ENCODE data around the gene FHIT. TPM values are rescaled to one million over a fixed set of nuclear protein-coding genes. Genes with fewer than 3 reads are reported as not detected.

FHIT gene
- total and polyA plus RNA-seq, 4 donors = 2.1 to 14.7 (median 6.6) TPM

DNA sequence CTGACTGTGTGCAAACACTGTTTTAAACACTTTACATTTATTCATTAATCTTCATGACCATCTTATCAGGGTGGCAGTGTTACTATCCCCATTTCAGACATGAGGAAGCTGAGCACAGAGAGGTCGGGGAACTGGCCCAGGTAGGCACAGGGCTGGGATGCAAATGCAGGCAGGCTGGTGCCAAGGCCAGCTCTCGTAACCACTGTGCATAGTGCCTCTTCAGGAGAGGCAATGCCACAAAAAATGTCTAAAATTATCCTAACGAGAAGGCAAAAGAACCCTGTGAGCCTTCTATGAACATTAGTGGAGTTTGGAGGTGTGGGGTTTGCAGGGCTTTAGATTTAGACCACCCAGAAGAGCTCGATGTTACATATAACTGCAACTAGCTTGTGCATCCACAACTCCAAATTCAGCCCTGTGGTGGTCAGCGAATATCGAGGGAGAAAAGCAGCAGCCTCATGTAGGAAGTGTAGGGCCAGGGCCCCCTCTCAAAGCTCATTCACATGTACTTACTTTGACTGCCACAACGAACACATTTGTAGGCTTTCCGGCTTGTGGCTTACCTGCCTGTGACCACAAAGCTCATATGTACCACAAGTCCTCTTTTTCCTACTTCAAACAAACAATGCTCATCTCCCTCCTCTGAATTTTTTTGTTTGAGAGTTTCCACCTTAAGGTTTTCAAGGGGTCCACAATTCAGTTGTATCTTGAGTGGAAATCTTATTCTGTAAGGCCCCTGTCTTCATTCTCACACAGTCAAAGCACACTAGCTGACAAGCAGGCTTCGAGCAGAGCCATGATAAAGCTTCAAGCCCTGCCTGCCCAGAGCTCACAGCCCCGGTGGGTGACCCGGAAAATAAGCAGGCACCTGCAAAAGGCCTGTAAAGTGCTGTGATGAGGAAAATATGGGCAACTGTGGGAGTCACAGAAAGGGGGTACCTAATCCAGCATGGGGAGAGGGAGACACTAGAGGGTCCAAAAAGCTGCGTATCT, 1478.5 kb downstream of the FHIT start:
- Histone ChIP-seq H3K9me3 (ENCODE audit: control insufficient read depth in 4 of 4, low read length in 3 of 4) (no peaks in the 10 kb centered on the region), H3K27me3 (ENCODE audit: control insufficient read depth in 4 of 4, insufficient read depth in 4 of 4, low read length in 3 of 4) (no peaks in the 10 kb centered on the region), H3K27ac (ENCODE audit: low read depth in 1 of 2, low read length in 2 of 2) (no peak overlapping the region), H3K4me3 (ENCODE audit: low read depth in 1 of 3, low read length in 3 of 3) (no peak overlapping the region), H3K9ac (ENCODE audit: low read depth in 1 of 2, low read length in 2 of 2) (no peak overlapping the region), H3K4me1 (ENCODE audit: control insufficient read depth in 4 of 4, insufficient read depth in 4 of 4, low read length in 3 of 4) (no peaks in the 10 kb centered on the region), H3K36me3 (ENCODE audit: control insufficient read depth in 4 of 4, insufficient read depth in 3 of 4, low read depth in 1 of 4, low read length in 3 of 4) (no peaks in the 10 kb centered on the region)
- 78% methylated on average over 12 of the region's 12 CpGs for WGBS
- TF ChIP-seq, protein P1, sequence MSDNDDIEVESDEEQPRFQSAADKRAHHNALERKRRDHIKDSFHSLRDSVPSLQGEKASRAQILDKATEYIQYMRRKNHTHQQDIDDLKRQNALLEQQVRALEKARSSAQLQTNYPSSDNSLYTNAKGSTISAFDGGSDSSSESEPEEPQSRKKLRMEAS (IDR thresholded peaks at IDR 0.05) = no peak
- TF ChIP-seq HNF4A (conservative IDR thresholded peaks at IDR 0.05) (no peak), TAF1 (conservative IDR thresholded peaks at IDR 0.05) (no peak), HNF4G (IDR thresholded peaks at IDR 0.05) (no peak), SP1 (IDR thresholded peaks at IDR 0.05) (no peak), FOXA1 (IDR thresholded peaks at IDR 0.05) (no peak), EGR1 (IDR thresholded peaks at IDR 0.05; ENCODE audit: low read depth in 2 of 2) (no peak)
- TF ChIP-seq, protein P2, sequence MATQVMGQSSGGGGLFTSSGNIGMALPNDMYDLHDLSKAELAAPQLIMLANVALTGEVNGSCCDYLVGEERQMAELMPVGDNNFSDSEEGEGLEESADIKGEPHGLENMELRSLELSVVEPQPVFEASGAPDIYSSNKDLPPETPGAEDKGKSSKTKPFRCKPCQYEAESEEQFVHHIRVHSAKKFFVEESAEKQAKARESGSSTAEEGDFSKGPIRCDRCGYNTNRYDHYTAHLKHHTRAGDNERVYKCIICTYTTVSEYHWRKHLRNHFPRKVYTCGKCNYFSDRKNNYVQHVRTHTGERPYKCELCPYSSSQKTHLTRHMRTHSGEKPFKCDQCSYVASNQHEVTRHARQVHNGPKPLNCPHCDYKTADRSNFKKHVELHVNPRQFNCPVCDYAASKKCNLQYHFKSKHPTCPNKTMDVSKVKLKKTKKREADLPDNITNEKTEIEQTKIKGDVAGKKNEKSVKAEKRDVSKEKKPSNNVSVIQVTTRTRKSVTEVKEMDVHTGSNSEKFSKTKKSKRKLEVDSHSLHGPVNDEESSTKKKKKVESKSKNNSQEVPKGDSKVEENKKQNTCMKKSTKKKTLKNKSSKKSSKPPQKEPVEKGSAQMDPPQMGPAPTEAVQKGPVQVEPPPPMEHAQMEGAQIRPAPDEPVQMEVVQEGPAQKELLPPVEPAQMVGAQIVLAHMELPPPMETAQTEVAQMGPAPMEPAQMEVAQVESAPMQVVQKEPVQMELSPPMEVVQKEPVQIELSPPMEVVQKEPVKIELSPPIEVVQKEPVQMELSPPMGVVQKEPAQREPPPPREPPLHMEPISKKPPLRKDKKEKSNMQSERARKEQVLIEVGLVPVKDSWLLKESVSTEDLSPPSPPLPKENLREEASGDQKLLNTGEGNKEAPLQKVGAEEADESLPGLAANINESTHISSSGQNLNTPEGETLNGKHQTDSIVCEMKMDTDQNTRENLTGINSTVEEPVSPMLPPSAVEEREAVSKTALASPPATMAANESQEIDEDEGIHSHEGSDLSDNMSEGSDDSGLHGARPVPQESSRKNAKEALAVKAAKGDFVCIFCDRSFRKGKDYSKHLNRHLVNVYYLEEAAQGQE (IDR thresholded peaks at IDR 0.05) = no peak
- TF ChIP-seq, protein P3, sequence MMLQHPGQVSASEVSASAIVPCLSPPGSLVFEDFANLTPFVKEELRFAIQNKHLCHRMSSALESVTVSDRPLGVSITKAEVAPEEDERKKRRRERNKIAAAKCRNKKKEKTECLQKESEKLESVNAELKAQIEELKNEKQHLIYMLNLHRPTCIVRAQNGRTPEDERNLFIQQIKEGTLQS (IDR thresholded peaks at IDR 0.05) = no peak
- TF ChIP-seq, protein P4, sequence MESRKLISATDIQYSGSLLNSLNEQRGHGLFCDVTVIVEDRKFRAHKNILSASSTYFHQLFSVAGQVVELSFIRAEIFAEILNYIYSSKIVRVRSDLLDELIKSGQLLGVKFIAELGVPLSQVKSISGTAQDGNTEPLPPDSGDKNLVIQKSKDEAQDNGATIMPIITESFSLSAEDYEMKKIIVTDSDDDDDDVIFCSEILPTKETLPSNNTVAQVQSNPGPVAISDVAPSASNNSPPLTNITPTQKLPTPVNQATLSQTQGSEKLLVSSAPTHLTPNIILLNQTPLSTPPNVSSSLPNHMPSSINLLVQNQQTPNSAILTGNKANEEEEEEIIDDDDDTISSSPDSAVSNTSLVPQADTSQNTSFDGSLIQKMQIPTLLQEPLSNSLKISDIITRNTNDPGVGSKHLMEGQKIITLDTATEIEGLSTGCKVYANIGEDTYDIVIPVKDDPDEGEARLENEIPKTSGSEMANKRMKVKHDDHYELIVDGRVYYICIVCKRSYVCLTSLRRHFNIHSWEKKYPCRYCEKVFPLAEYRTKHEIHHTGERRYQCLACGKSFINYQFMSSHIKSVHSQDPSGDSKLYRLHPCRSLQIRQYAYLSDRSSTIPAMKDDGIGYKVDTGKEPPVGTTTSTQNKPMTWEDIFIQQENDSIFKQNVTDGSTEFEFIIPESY (IDR thresholded peaks at IDR 0.05) = no peak
- no peak for DNase-seq (ENCODE audit: low spot score)

DNA sequence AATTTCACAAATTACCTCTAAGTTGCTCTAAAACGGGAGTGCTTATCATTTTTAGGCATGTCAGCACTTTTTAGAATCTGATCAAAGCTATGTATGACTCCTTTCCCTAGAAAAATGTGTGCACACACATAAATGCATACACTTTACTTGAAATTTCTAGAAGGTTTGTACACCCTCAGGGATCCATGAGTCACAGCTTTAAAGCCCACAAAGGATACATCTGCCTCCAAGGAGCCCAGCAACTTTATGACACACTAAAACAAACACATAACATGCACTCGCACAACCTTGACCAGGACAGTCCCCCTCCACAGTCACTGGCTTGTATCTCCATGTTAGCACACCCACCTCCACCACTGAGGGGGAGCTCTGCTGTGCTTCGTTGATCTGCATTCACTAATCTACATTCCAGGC, 1479.5 kb downstream of the FHIT start:
- H3K36me3 ChIP-seq (ENCODE audit: control insufficient read depth in 4 of 4, insufficient read depth in 3 of 4, low read depth in 1 of 4, low read length in 3 of 4) = no peaks in the 10 kb centered on the region
- H3K27me3 ChIP-seq (ENCODE audit: control insufficient read depth in 4 of 4, insufficient read depth in 4 of 4, low read length in 3 of 4) = no peaks in the 10 kb centered on the region
- no peak for DNase-seq (ENCODE audit: low spot score)
- no peak overlapping the region for H3K9ac ChIP-seq (ENCODE audit: low read depth in 1 of 2, low read length in 2 of 2)
- TF ChIP-seq FOXA1 (IDR thresholded peaks at IDR 0.05) (no peak), EGR1 (IDR thresholded peaks at IDR 0.05; ENCODE audit: low read depth in 2 of 2) (no peak), TAF1 (conservative IDR thresholded peaks at IDR 0.05) (no peak), HNF4G (IDR thresholded peaks at IDR 0.05) (no peak), NR2F2 (IDR thresholded peaks at IDR 0.05) (no peak), YY1 (IDR thresholded peaks at IDR 0.05) (no peak), SP1 (IDR thresholded peaks at IDR 0.05) (no peak), FOXA2 (IDR thresholded peaks at IDR 0.05) (no peak), HNF4A (conservative IDR thresholded peaks at IDR 0.05) (no peak), JUND (IDR thresholded peaks at IDR 0.05) (no peak), RAD21 (IDR thresholded peaks at IDR 0.05) (no peak), RXRA (IDR thresholded peaks at IDR 0.05) (no peak), GABPA (IDR thresholded peaks at IDR 0.05 in 1 of 2, conservative IDR thresholded peaks at IDR 0.05 in 1 of 2) (no peak)
- TF ChIP-seq, protein P5, sequence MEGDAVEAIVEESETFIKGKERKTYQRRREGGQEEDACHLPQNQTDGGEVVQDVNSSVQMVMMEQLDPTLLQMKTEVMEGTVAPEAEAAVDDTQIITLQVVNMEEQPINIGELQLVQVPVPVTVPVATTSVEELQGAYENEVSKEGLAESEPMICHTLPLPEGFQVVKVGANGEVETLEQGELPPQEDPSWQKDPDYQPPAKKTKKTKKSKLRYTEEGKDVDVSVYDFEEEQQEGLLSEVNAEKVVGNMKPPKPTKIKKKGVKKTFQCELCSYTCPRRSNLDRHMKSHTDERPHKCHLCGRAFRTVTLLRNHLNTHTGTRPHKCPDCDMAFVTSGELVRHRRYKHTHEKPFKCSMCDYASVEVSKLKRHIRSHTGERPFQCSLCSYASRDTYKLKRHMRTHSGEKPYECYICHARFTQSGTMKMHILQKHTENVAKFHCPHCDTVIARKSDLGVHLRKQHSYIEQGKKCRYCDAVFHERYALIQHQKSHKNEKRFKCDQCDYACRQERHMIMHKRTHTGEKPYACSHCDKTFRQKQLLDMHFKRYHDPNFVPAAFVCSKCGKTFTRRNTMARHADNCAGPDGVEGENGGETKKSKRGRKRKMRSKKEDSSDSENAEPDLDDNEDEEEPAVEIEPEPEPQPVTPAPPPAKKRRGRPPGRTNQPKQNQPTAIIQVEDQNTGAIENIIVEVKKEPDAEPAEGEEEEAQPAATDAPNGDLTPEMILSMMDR (IDR thresholded peaks at IDR 0.05; ENCODE audit: low read depth, low read length, missing input control) = no peak
- TF ChIP-seq, protein P3 (IDR thresholded peaks at IDR 0.05) = no peak
- TF ChIP-seq, protein P4 (IDR thresholded peaks at IDR 0.05) = no peak
- 80% methylated on average over 3 of the region's 3 CpGs for WGBS
- no peak overlapping the region for H3K27ac ChIP-seq (ENCODE audit: low read depth in 1 of 2, low read length in 2 of 2)
- no peaks in the 10 kb centered on the region for H3K9me3 ChIP-seq (ENCODE audit: control insufficient read depth in 4 of 4, low read length in 3 of 4)
- no peaks in the 10 kb centered on the region for H3K4me1 ChIP-seq (ENCODE audit: control insufficient read depth in 4 of 4, insufficient read depth in 4 of 4, low read length in 3 of 4)
- no peak overlapping the region for H3K4me3 ChIP-seq (ENCODE audit: low read depth in 1 of 3, low read length in 3 of 3)

Measured in liver (tissue), 9 donors.